ENCODE results near the gene ATG101.
A peak's percentile ranks its signal among the peaks of the same experiment; 100 is the strongest.

- TF ChIP-seq POLR2A (IDR thresholded peaks at IDR 0.05): no peak
- peak; percentile 94 to 98 (median 96) for TF ChIP-seq CTCF (IDR thresholded peaks at IDR 0.05 in 4 of 5, conservative IDR thresholded peaks at IDR 0.05 in 1 of 5)
Observed at GRCh38 chr12:52082988-52083637, 13.3 kb downstream of the ATG101 start.
